HEK293 (cell line): ENCODE data around the gene PDGFC.

Source experiments
- CTCF ChIA-PET: fragments of 350-600 bp; formaldehyde crosslinking; extraction: SDS; loops from one replicate; lab custom pipeline; 2021; ENCODE audit warnings: antibody characterized with exemption; lab: Yijun Ruan, JAX
- POLR2A ChIA-PET: fragments of 300-600 bp; formaldehyde crosslinking; extraction: SDS; loops from one replicate; lab custom pipeline; 2020; ENCODE audit warnings: antibody characterized with exemption, inconsistent platforms; lab: Yijun Ruan, JAX
- H3K27ac ChIP-seq: fragments of 200-500 bp; sonication (Bioruptor generic); 2 replicates; pipeline ENCODE4 v1.5.1; 2014; ENCODE audit warnings: low read depth, low read length, control low read depth, inconsistent platforms; ENCODE audit errors: extremely low read depth
- H3K36me3 ChIP-seq, 2 experiments: fragments of 200-500 bp in 1 of 2; sonication (Bioruptor generic) in 1 of 2; 1 replicate in 1 of 2; 2 replicates in 1 of 2; pipeline ENCODE4 v1.5.1; 2014 to 2017; ENCODE audit warnings: inconsistent platforms in 2 of 2, low read length in 2 of 2; ENCODE audit not compliant: control insufficient read depth in 2 of 2, insufficient read depth in 1 of 2
- H3K4me1 ChIP-seq: fragments of 200-500 bp; sonication (Bioruptor generic); 2 replicates; pipeline ENCODE4 v1.5.1; 2014; ENCODE audit warnings: mild to moderate bottlenecking, low read length, inconsistent platforms; ENCODE audit not compliant: control insufficient read depth, insufficient read depth
- H3K4me3 ChIP-seq: 2 replicates; pipeline ENCODE4 v1.5.1; 2011; ENCODE audit warnings: low read depth, mild to moderate bottlenecking, control low read depth, low read length, moderate library complexity
- H3K9me3 ChIP-seq: fragments of 200-500 bp; sonication (Bioruptor generic); 2 replicates; pipeline ENCODE4 v1.5.1; 2014; ENCODE audit warnings: low read depth, low read length, inconsistent platforms; ENCODE audit not compliant: control insufficient read depth, insufficient read depth
- ATF2 ChIP-seq: fragments of 450-650 bp; formaldehyde crosslinking; IDR thresholded peaks from 2 replicates; pipeline ENCODE4 v1.5.1; 2016; ENCODE audit warnings: missing biosample characterization, missing genetic modification characterization, low read depth
- BCL11B ChIP-seq: fragments of 450-650 bp; formaldehyde crosslinking; IDR thresholded peaks from 2 replicates; pipeline ENCODE4 v1.5.1; 2016; ENCODE audit warnings: low read depth, missing biosample characterization, missing genetic modification characterization
- CTCF ChIP-seq: fragments of 450-650 bp; formaldehyde crosslinking; IDR thresholded peaks from 2 replicates; pipeline ENCODE4 v1.5.1; 2016; ENCODE audit warnings: missing biosample characterization, missing genetic modification characterization
- ELK4 ChIP-seq: IDR thresholded peaks from 2 replicates; pipeline ENCODE4 v1.6.1; 2011; ENCODE audit warnings: mild to moderate bottlenecking, low read depth, low read length, borderline replicate concordance
- HOXD13 ChIP-seq: sonication (generic); formaldehyde crosslinking; IDR thresholded peaks from 2 replicates; pipeline ENCODE4 v1.8.0; 2022; ENCODE audit warnings: missing genetic modification reagents, borderline replicate concordance
- MEIS1 ChIP-seq: sonication (generic); formaldehyde crosslinking; IDR thresholded peaks from 2 replicates; pipeline ENCODE4 v1.8.1; 2022; ENCODE audit warnings: missing genetic modification reagents, mild to moderate bottlenecking, borderline replicate concordance
- MYNN ChIP-seq: fragments of 450-650 bp; formaldehyde crosslinking; IDR thresholded peaks from 2 replicates; pipeline ENCODE4 v1.5.1; 2016; ENCODE audit warnings: missing biosample characterization, missing genetic modification characterization, borderline replicate concordance
- SALL2 ChIP-seq: fragments of 450-650 bp; formaldehyde crosslinking; IDR thresholded peaks from 2 replicates; pipeline ENCODE4 v1.5.0; 2017; ENCODE audit warnings: missing biosample characterization, mild to moderate bottlenecking, missing genetic modification characterization, borderline replicate concordance
- YY2 ChIP-seq: fragments of 450-650 bp; formaldehyde crosslinking; IDR thresholded peaks from 2 replicates; pipeline ENCODE4 v1.5.1; 2016; ENCODE audit warnings: missing biosample characterization, missing genetic modification characterization
- ZFP69B ChIP-seq: fragments of 450-650 bp; formaldehyde crosslinking; IDR thresholded peaks from 2 replicates; pipeline ENCODE4 v1.5.1; 2016; ENCODE audit warnings: missing biosample characterization, missing genetic modification characterization
- ZNF16 ChIP-seq: fragments of 450-650 bp; formaldehyde crosslinking; IDR thresholded peaks from 2 replicates; pipeline ENCODE4 v1.5.1; 2016; ENCODE audit warnings: low read depth, missing biosample characterization, missing genetic modification characterization
- ZNF169 ChIP-seq: fragments of 450-650 bp; formaldehyde crosslinking; IDR thresholded peaks from 2 replicates; pipeline ENCODE4 v1.5.1; 2016; ENCODE audit warnings: missing biosample characterization, missing genetic modification characterization
- ZNF366 ChIP-seq: fragments of 450-650 bp; formaldehyde crosslinking; conservative IDR thresholded peaks from 2 replicates; pipeline ENCODE4 v1.5.1; 2016; ENCODE audit warnings: missing biosample characterization, missing genetic modification characterization
- ZNF473 ChIP-seq: fragments of 450-650 bp; formaldehyde crosslinking; IDR thresholded peaks from 2 replicates; pipeline ENCODE4 v1.5.1; 2017; ENCODE audit warnings: missing biosample characterization, missing genetic modification characterization
- ZNF501 ChIP-seq: fragments of 450-650 bp; formaldehyde crosslinking; IDR thresholded peaks from 2 replicates; pipeline ENCODE4 v1.5.1; 2016; ENCODE audit warnings: missing biosample characterization, missing genetic modification characterization
- ZNF530 ChIP-seq: fragments of 450-650 bp; formaldehyde crosslinking; IDR thresholded peaks from 2 replicates; pipeline ENCODE4 v1.5.1; 2016; ENCODE audit warnings: low read depth, missing biosample characterization, missing genetic modification characterization
- ZNF549 ChIP-seq: fragments of 450-650 bp; IDR thresholded peaks from 2 replicates; pipeline ENCODE4 v1.5.1; 2018; ENCODE audit warnings: missing biosample characterization, missing genetic modification characterization, mild to moderate bottlenecking, inconsistent platforms, moderate library complexity
- ZNF704 ChIP-seq: fragments of 450-650 bp; formaldehyde crosslinking; IDR thresholded peaks from 2 replicates; pipeline ENCODE4 v1.5.1; 2016; ENCODE audit warnings: missing biosample characterization, missing genetic modification characterization
- ZSCAN23 ChIP-seq: fragments of 450-650 bp; formaldehyde crosslinking; IDR thresholded peaks from 2 replicates; pipeline ENCODE4 v1.5.1; 2016; ENCODE audit warnings: missing biosample characterization, missing genetic modification characterization

The PDGFC gene

GRCh38 chr4:157013656-157014055, 42.1 kb upstream of the PDGFC start:
- Histone ChIP-seq H3K4me3 (no peak overlapping the region), H3K4me1 (no peaks in the 10 kb centered on the region), H3K9me3 (no peaks in the 10 kb centered on the region), H3K36me3 (no peaks in the 10 kb centered on the region), H3K27ac (no peak overlapping the region)
- TF ChIP-seq ZNF549 (tag by site-specific recombination) (peak; percentile 61; the same call in 1 of the 2 replicates), ATF2 (no peak)
- CTCF ChIA-PET = interaction anchor here (0.5 to 1.0 kb wide), 2 partner anchors 32 to 1809 kb away, joined by 3 to 5 read pairs; no protein-coding TSS in a partner anchor
- POLR2A ChIA-PET = no interaction called here

- POLR2A ChIA-PET = interaction anchor here (0.7 kb wide), 1 partner anchor 61 kb away, joined by 4 read pairs; no protein-coding TSS in a partner anchor
- TF ChIP-seq ZNF16 (tag by site-specific recombination) = no peak
- TF ChIP-seq YY2 (tag by site-specific recombination) = no peak
- no peak for TF ChIP-seq ZNF473 (tag by site-specific recombination)
- no peak for TF ChIP-seq BCL11B
- TF ChIP-seq SALL2 (tag by site-specific recombination) = no peak
- TF ChIP-seq MYNN = no peak
- TF ChIP-seq ZNF501 (tag by site-specific recombination) = no peak
- no peak for TF ChIP-seq CTCF (tag by site-specific recombination)
- no peak for TF ChIP-seq ZNF530 (tag by site-specific recombination)
- TF ChIP-seq ELK4 = no peak
- no peak for TF ChIP-seq ZNF366 (tag by site-specific recombination)
- no peak for TF ChIP-seq MEIS1 (CRISPR knock-in tag)
- TF ChIP-seq HOXD13 (CRISPR knock-in tag) = no peak
- TF ChIP-seq ZNF704 (tag by site-specific recombination) = no peak
- TF ChIP-seq ZNF169 = no peak
- TF ChIP-seq ZFP69B = no peak
- no peak for TF ChIP-seq ZSCAN23 (tag by site-specific recombination)
- TF ChIP-seq, all 188 proteins: peak for 0
- Histone ChIP-seq H3K36me3 (no peaks in the 10 kb centered on the region), H3K9me3 (no peaks in the 10 kb centered on the region), H3K4me3 (no peak overlapping the region), H3K27ac (no peak overlapping the region), H3K4me1 (no peaks in the 10 kb centered on the region)
- CTCF ChIA-PET = interaction anchor here (0.5 to 1.0 kb wide), 2 partner anchors 33 to 1810 kb away, joined by 3 to 5 read pairs; no protein-coding TSS in a partner anchor
Observed at GRCh38 chr4:157012781-157013180, 41.2 kb upstream of the PDGFC start.
